GM21723 (cell line): ENCODE results near the gene CWF19L1.
A peak's percentile ranks its signal among the peaks of the same experiment; 100 is the strongest.

Experiments used
- ATAC-seq: cut with Tn5 transposase; IDR thresholded peaks from one replicate; pipeline ENCODE4 v1.9.1; 2021; ENCODE audit warnings: mild to moderate bottlenecking, moderate library complexity; ENCODE audit not compliant: unreplicated experiment

The CWF19L1 gene

DNA sequence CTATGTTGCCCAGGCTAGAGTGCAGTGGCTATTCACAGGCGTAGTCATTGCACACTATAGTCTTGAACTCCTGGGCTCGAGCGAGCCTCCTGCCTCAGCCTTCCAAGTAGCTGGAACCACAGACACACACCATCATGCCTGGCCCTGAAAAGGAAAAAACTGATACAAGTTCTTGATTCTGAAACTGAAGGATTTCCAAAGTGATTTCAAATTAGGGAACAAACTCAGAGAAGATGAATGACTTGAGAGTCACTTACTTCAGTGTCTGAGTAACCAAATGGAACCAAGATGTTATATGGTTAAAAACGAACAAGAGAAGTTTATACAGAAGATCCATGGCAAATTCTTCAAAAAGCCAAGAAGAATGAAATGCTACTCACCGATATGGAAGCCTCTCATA, 14.4 kb downstream of the CWF19L1 start:
- no peak for ATAC-seq

DNA sequence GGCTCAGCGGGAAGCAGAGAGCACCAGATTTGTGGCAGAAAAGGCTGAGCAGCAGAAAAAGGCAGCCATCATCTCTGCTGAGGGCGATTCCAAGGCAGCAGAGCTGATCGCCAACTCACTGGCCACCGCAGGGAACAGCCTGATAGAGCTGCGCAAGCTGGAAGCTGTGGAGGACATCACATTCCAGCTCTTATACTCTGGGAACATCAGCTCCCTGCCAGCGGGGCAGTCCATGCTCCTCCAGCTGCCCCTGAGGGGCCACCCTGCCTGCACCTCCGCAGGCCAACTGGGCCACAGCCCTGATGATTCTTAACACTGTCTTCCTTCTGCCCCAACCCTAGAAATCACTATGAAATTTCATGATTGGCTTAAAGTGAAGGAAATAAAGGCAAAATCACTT, 18.6 kb downstream of the CWF19L1 start:
- ATAC-seq, result no peak

DNA sequence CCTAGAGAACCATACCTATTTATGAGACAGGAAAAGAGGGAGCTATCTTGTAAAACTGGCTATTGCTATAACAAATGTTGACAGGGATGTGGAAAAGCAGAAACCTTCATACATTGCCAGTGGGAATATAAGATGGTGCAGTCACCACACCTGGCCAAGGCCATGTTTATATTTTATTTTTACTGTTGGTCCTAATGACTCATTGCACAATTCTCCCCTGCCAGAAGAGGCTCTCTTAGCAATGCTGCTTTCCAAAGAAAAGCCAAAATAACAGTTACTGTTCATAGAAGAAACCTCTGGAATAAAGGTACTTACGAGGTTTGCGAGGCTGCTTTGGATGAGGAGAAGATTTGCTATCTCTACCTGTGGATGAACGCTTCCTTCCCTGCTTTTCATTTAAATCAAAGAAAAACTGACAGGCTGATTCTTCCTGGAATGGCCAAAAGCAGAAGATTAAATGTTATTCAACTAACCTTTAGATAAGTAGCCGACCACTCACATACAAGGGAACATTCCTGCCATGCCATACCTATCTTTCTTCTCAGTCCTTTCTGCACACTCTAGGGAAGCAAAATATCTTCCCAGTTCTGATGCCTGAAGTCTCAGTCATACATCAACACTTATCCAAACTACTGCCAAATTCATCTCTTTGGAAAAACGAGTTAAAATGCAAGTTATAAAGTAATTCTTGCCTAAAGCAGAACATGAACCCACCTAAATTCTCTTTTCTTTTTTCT, 21.8 kb downstream of the CWF19L1 start:
- ATAC-seq, result no peak

DNA sequence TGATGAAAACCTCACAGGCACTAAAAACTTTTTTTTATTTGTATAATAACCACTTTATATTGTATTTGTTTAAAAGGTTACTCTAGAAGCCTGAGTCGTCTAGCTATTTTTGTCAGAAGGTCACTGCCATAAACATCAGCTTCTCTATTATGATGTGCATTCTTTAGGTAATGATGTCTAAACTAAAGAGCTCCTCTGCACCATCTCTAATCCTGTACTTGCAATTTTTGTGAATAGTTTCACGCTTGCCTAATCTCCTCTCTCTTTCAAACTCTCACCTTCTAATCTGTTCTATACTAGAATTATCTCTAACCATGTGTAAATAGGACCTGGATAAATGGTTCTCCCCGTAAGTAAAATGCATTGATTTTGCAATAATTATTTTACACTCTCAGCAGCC, 27.6 kb downstream of the CWF19L1 start:
- no peak for ATAC-seq

DNA sequence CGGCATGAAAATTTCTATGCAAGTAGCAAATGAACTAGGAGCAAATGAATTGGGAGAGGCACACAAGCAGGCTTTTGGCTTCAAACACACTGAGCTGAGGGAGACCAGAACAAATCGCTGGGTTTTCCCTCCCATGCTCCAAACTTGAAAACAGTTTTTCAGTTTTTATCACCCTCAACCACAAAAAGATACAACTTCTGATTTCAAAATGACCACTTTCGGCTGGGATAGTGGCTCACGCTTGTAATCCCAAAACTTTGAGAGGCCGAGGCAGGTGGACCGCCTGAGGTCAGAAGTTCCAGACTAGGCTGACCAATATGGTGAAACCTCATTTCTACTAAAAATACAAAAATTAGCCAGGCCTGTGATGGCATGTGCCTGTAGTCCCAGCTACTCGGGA, 29.0 kb downstream of the CWF19L1 start:
- no peak for ATAC-seq

DNA sequence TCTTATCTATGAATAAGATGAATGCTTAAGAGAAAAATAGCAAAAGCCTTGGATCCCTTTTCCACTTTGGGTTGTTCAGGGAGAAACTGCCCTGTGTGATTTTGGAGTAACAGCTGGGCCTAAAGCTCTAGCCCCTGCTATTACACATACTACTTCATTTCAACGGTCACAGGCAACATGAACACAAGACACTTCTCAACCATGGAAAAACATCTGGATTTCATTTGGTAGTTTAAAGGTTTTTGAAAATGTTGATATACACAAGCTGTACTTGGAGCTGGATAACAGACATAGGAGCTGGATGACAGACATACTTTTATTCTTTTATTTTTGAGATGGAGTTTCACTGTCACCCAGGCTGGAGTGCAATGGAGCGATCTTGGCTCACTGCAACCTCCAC, 35.3 kb downstream of the CWF19L1 start:
- ATAC-seq, result no peak

DNA sequence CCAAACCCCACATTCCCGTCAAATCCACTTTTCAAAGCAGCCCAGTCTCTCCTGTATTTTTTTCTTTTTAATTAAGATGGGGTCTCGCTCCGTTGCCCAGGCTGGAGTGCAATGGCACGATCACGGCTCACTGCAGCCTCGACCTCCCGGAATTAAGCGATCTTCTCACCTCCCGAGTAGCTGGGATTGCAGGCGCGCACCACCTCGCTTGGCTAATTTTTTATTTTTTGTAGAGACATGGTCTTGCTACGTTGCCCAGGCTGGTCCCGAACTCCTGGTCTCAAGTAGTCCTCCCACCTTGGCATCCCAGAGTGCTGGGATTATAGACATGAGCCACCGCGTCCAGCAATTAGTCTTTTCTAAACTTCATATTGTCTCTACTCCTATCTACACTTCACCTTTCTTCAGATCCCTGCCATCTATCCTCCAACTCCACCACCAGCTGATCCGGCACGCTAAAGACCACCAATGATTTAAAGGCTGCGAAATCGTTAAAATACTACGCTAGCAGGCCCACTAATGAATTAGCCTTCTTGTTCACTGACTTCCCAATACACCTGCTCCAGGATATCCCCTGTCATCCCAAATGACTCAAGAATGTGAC, 37.5 kb downstream of the CWF19L1 start:
- no peak for ATAC-seq

DNA sequence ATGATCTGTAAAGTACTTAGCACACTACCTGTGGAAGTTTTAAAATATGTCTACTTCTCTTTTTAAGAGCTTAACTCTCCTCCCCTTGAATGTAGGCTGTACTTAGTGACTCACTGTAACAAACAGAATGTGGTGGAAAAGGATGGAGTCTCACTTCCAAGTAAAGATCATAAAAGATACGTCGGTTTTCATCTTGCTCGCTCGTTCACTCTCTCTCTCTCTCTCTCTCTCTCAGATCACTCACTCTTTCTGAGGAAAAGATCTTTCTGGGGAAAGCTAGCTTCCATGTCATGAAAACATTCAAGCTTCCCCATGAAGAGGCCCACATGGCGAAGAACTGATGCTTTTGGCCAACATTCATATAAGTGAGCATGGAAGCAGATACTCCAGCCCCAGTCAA, 43.6 kb downstream of the CWF19L1 start:
- no peak for ATAC-seq

DNA sequence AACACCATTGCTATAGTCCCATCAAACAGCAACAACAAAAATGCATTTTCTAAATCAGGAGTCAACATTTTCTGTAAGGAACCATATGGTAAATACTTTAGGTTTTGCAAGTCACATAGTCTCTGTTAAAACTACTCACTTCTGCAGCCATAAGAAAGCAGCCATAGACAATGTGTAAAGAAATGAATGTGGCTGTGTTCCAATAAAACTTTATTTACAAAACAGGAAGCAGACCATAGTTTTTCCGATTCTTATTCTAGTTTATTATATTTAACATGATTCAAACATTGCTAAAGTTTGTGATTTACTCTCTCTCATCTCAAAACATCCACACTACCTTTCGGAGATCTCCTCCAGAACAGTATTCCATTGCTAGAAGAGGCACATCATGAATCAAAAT, 44.9 kb downstream of the CWF19L1 start:
- ATAC-seq, result no peak

DNA sequence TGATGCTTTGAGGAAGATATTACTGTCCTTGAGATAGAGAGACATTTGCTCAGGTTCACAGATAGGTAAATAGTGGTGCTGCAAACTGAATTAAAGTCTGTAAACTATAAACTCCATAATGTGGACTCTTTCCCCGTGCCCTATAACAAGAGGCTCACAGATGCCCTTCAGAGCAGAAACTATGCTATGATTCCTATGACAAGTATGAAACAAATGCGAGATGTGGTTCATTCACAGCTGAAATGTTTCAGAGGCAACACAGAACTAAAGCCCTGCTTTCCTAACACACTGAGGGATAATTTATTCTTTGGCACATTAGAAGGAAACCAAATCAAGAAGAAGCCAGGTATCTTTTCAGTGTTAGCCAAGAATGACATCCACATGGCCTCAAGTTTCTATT, 51.4 kb downstream of the CWF19L1 start:
- ATAC-seq, result no peak

DNA sequence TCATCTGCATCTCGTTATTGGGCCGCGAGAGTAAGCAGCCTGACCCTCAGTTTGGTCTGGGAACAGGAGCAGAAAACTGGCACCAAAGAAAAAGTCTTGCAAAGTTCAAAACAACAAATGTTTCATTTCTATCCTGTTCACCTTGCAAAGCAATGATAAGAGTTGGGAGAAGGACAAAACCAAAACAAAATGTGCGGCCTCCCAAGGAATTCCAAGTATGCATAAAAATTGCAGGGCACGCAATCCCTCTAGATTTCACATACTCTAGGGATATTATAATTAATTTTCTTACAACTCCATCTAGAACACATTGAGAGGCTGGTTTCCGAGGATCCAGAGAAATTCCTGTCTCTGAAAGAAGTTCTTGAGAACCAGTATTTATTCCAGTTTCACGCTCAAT, 58.1 kb downstream of the CWF19L1 start:
- ATAC-seq, result no peak

DNA sequence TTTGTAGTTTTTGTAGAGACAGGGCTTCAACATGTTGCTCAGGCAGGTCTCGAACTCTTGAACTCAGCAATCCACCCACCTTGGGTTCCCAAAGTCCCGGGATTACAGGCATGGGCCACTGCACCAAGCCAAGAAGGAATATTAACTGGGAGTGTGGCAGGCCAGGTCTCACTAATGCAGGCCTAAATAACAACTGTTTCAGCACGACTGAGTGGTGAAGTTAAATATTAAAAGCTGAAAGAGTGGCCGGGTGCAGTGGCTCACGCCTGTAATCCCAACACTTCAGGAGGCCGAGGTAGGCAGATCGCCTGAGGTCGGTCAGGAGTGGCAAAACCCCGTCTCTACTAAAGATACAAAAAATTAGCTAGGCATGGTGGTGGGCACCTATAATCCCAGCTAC, 59.2 kb downstream of the CWF19L1 start:
- ATAC-seq, result no peak

DNA sequence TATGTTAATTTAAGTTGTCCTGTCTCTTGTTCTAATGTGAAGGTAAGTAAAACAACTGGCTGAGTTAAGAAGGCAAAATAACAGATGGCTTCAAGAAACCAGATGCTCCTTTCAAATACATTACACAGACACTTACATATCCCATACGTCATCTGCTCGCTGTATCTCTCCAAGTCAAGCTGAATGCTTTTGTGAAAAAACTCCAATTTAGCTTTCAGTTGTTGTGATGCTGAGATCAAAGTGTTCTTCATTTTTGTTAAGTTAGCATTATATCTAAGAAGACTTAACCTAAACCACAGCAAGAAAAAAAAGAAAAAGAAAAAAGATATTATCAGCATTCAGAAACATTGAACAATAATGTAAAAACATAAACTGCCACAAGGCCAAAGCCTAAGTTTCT, 63.1 kb downstream of the CWF19L1 start:
- no peak for ATAC-seq

DNA sequence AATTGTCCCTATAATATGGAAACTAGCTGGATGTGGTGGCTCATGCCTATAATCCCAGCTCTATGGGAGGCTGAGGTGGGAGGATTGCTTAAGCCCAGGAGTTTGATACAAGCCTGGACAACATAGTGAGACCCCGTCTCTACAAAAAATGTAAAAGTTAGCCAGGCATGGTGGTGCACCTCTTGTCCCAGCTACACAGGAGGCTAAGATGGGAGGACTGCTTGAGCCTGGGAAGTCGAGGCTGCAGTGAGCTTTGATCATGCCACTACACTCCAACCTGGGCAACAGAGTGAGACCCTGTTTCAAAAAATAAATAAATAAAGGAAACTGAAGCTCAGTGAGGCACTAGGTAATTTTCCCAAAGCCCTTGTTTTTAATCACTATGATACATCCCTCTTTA, 65.9 kb downstream of the CWF19L1 start:
- ATAC-seq, result no peak

DNA sequence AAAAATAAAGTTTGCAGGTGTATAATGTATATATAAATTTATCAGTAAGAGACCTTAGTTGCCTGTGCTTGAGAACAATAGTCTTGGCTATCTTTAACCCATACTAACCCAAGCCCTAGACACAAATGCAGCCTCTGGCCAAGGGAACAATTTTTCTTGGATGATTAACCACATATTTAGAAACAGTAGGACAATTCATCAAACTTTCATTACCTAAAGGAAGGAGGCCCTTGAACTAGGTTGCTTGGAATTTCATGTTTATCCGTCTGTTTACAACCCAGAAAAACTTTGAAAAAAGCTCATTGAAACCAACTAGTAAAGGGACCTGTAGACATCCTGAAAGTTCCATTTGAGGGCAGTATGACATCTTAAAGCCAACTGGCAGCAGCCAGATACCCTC, 72.7 kb downstream of the CWF19L1 start:
- ATAC-seq, result no peak

DNA sequence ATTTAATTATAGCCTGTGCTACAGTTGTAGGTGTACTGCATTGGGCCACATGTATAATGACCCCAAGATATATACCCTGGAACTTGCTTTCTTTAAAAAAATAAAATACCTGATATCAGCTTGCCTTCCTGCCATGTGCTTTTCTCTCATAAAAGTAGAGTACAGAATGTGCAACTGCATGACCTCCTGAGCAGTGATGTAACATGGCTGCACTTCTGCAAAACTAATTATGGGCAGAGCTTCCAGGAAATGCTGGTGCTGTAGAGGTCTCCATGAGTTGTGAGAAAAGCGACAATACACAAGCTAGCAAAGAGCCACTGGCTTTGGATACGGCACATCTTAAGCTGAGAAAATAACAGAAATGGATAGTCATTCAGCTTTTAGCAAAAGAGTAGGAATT, 75.1 kb downstream of the CWF19L1 start:
- no peak for ATAC-seq

DNA sequence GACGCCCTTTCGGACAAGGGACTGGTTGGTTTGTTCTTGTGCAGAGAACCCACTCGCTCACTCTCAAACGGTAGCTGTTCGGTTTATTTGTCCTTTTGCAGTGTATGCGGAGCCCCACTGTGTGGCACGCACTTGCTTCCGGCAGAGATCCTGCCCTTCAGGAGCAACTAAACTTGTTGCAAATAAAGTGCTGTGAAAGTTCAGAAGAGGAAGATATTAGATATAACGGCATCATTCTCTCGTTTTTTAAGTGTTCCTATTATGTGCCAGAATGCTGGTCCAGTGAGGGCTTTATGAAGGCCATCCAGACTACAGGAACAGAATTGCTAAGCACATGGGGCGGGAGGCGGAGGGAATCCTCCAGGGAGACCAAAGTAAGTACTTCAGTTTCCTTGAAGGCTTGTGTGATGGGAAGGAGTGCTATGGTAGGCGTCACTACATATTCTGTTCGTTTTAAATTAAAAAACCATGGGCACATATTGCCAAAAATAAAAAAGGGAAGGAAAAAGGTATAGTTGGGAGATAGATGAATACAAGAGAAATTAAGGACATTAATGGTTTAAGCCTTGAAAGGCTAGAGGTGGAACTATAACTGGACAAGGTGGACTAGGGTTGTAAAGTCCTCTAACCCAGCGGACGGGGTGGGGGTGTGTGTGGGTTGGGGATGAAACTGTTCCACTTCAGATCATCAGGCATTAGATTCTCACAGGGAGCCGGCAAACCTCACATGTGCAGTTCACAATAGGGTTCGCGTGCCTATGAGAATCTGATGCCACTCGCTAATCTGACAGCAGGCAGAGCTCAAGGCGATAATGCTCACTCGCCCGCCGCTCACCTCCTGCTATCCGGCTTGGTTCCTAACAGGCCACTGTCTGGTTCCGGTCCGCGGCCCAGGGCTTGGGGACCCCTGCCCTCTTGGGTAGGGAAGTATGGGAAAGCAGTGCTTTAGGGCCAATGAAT, 80.9 kb downstream of the CWF19L1 start:
- peak; percentile 62 for ATAC-seq

DNA sequence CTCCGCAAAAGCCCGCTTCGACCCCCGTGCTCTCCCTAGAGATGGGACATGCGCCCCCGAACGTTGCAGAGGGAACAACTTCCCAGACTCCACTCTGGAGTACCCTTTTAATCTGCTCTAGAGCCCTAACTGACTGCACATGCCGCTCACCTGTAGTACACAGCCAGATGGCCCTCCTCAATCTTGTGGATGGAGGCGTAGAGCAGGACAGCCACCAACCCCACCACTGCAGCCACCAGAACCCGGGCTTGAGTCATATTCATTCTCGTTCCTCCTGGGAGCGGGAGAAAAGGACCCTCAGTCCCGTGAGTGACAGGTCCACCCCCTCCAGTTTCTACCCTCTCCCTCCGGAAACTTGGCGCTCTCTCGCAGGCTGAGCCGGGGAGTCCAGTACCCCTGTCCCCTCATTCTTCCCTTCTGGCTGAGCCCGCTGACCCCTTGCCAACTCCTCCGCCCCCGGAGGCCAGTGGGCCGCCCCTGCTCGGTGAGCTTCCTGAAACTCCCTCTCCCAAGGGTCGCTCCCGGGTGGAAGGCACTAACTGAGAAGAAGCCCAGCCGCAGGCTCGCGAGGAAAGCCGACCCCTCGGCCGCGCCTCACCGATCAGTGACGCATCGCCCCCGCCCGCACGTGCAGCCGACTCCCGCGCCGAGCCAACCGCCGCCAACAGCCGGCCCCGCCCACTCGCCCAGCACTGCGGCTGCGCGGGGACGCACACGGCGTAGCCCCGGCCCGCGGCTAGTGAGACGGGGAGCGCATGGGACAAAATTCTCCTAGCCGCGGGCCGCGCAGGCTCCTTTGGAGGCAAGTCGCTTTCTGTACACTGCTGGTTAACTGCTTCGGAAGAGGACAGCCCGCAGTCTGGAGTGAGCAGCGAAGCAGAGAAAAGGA, 81.8 kb downstream of the CWF19L1 start, which contains the start of gene ERLIN1:
TSS of gene ERLIN1 (minus strand) at position 666 of the 889 bp plus-strand sequence. CDS start at position 263, 403 bp downstream.
- ATAC-seq, result peak; percentile 77

DNA sequence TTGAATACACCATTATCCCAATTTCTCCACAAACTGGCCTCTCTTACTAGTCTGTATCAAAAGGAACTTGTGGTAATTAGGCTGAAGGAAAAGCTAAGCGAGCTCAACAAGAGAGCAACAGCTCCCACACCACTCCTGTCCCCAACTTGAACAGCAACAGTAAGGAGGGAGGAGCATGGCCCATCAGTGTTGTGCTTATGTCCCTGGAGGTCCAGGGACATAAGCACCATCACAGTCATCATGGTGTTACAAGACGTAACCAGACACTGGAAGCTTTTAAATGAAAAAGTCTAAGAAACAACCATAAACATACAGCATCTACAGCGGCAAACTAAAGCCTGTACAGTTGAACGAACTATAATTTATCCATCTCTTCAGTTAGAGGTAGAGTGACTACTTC, 82.6 kb downstream of the CWF19L1 start:
- ATAC-seq, result no peak

DNA sequence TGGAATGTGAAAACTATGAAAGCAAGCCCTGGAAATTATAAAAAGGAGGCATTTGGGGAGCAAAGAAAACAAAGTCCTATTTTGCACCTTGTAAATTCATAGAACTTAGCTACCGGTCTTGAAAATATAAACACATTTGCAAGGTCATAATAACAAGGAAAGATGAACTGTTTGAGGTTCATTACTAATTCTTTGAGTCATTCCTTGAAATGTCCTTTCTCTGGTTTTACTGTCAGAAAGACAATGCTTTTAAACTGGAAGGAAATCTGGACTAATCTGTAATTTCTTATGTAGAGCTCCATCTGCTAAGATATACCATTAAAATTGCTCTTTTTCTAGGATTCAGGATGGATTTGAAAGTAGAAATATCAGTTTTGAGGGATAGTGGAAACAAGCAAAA, 83.0 kb downstream of the CWF19L1 start:
- ATAC-seq, result no peak

DNA sequence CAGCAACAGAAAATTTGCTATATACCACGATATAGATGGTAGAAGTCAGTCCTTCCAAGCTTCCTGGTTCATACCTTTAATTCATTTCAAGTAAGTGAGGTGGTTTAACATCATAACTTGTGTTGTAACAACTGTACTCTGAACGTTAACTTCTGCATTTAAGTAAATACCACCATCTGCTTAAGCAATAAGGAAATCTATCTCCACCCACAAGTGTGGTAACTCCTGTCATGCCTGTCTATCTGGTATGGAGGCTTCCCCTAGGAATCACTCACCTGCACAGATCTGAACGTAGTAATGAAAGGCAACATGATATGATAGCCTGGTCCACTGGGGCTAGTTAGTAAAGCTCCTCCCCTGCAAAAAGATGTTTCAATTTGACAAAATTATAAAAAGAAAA, 84.0 kb downstream of the CWF19L1 start:
- ATAC-seq, result no peak
